Neural cell (in vitro differentiated cells): ENCODE results near the gene ADAMTSL2. TPM values are rescaled to one million over a fixed set of nuclear protein-coding genes. Genes with fewer than 3 reads are reported as not detected.

ENCODE experiments used
- H2AFZ ChIP-seq: fragments of 200-600, 300-800 bp; sonication (generic), shearing (Covaris generic); 2 replicates; pipeline ENCODE4 v1.6.0; 2014; ENCODE audit warnings: low read depth, mild to moderate bottlenecking, antibody characterized with exemption, low read length, moderate library complexity
- H3F3A ChIP-seq: fragments of 200-600 bp; shearing (Covaris generic); 2 replicates; pipeline ENCODE4 v1.6.1; 2016; ENCODE audit warnings: mild to moderate bottlenecking, moderate library complexity, mixed read lengths, antibody characterized with exemption, low read length; ENCODE audit not compliant: insufficient read depth, poor library complexity, severe bottlenecking
- H3K27ac ChIP-seq: fragments of 200-600, 300-800 bp; sonication (generic), shearing (Covaris generic); 2 replicates; pipeline ENCODE4 v1.5.1; 2014; ENCODE audit warnings: mild to moderate bottlenecking, low read length, moderate library complexity
- H3K27me3 ChIP-seq: fragments of 300-800, 200-600 bp; sonication (generic), shearing (Covaris generic); 2 replicates; pipeline ENCODE4 v1.6.0; 2014; ENCODE audit warnings: mild to moderate bottlenecking, low read depth, low read length, moderate library complexity; ENCODE audit not compliant: insufficient read depth
- H3K36me3 ChIP-seq: fragments of 300-800, 200-600 bp; sonication (generic), shearing (Covaris generic); 2 replicates; pipeline ENCODE4 v1.5.1; 2014; ENCODE audit warnings: mild to moderate bottlenecking, antibody characterized with exemption, low read length, moderate library complexity; ENCODE audit not compliant: insufficient read depth
- H3K4me2 ChIP-seq: fragments of 300-800, 200-600 bp; sonication (generic), shearing (Covaris generic); 2 replicates; pipeline ENCODE4 v1.6.0; 2014; ENCODE audit warnings: mild to moderate bottlenecking, low read length
- H3K4me3 ChIP-seq: fragments of 300-800, 200-600 bp; sonication (generic), shearing (Covaris generic); 2 replicates; pipeline ENCODE4 v1.5.1; 2014; ENCODE audit warnings: mild to moderate bottlenecking, low read length, moderate library complexity
- H3K79me2 ChIP-seq: fragments of 200-600 bp; shearing (Covaris generic); replicated peaks from 2 replicates; pipeline ENCODE4 v1.6.0; 2014; ENCODE audit warnings: mild to moderate bottlenecking, low read length, moderate library complexity; ENCODE audit not compliant: insufficient read depth
- H3K9ac ChIP-seq: fragments of 300-800, 200-600 bp; sonication (generic), shearing (Covaris generic); 2 replicates; pipeline ENCODE4 v1.6.1; 2016; ENCODE audit warnings: mild to moderate bottlenecking, low read length, mixed read lengths
- H3K9me2 ChIP-seq: fragments of 200-600 bp; shearing (Covaris generic); 2 replicates; pipeline ENCODE4 v1.6.1; 2016; ENCODE audit warnings: mild to moderate bottlenecking, low read length, mixed read lengths; ENCODE audit not compliant: insufficient read depth
- H3K9me3 ChIP-seq: fragments of 200-600, 300-800 bp; sonication (generic), shearing (Covaris generic); 2 replicates; pipeline ENCODE4 v1.6.1; 2016; ENCODE audit warnings: mild to moderate bottlenecking, mixed run types, low read length, moderate library complexity, mixed read lengths
- H4K20me1 ChIP-seq: fragments of 200-600 bp; shearing (Covaris generic); 2 replicates; pipeline ENCODE4 v1.6.1; 2016; ENCODE audit warnings: mild to moderate bottlenecking, mixed run types; ENCODE audit not compliant: insufficient read depth
- EP300 ChIP-seq: fragments of 450-650 bp; conservative IDR thresholded peaks from 2 replicates; pipeline ENCODE4 v1.6.1; 2014; ENCODE audit warnings: antibody characterized with exemption, mild to moderate bottlenecking, moderate library complexity; ENCODE audit not compliant: poor library complexity, severe bottlenecking
- EZH2 ChIP-seq: fragments of 200-600, 300-800 bp; shearing (Covaris generic), sonication (generic); IDR thresholded peaks from 2 replicates; pipeline ENCODE4 v1.6.1; 2014; ENCODE audit warnings: antibody characterized with exemption, low read length, borderline replicate concordance, mild to moderate bottlenecking; ENCODE audit not compliant: insufficient read depth, poor library complexity, severe bottlenecking
- MXI1 ChIP-seq: fragments of 450-650 bp; conservative IDR thresholded peaks from 2 replicates; pipeline ENCODE4 v1.6.1; 2014; ENCODE audit warnings: antibody characterized with exemption, mild to moderate bottlenecking; ENCODE audit not compliant: poor library complexity, severe bottlenecking
- POLR2AphosphoS5 ChIP-seq: IDR thresholded peaks from 2 replicates; pipeline ENCODE4 v1.6.1; 2012
- RAD21 ChIP-seq: fragments of 450-650 bp; conservative IDR thresholded peaks from 2 replicates; pipeline ENCODE4 v1.6.1; 2014; ENCODE audit warnings: antibody characterized with exemption, mild to moderate bottlenecking, moderate library complexity
- SMC3 ChIP-seq: fragments of 450-650 bp; conservative IDR thresholded peaks from 2 replicates; pipeline ENCODE4 v1.6.1; 2014; ENCODE audit warnings: antibody characterized with exemption, mild to moderate bottlenecking, moderate library complexity; ENCODE audit not compliant: poor library complexity
- TAF1 ChIP-seq: IDR thresholded peaks from 2 replicates; pipeline ENCODE4 v1.6.1; 2012; ENCODE audit warnings: low read depth
- polyA plus RNA-seq: library from polyadenylated mRNA; depleted of rRNA; stranded (reverse); fragments of >200 nt; gene quantifications from 2 replicates; pipeline ENCODE4 v1.2.3, GENCODE V29; 2014
- TF ChIP-seq, protein P1 (sequence below): IDR thresholded peaks from 2 replicates; pipeline ENCODE4 v1.6.1; 2012; ENCODE audit warnings: borderline replicate concordance
- TF ChIP-seq, protein P2 (sequence below): fragments of 450-650 bp; IDR thresholded peaks from 2 replicates; pipeline ENCODE4 v1.5.1; 2014; ENCODE audit warnings: antibody characterized with exemption, mild to moderate bottlenecking, moderate library complexity; ENCODE audit not compliant: poor library complexity, severe bottlenecking

The ADAMTSL2 gene
- polyA plus RNA-seq, 1 donor from 2014 or later, result 0.85 TPM

DNA sequence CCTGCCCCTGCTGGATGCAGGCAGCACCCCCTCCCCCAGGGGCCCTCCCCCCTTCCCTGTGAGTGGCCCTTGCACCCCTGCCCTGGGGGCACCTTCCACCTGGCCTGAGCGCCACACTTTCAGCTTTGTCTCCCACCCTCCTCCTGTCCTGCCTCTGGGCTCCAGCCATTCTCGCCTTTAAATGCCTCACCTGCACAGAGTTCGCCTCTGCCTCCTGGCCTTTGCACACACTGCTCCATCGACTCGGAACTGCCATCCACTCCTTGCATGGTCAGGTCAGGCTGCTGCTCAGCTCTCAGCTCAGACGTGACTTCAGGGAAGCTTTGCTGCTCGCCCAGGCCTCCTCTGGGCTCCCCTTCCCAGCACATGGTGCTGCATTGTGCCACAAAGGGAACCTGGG lies 64.5 kb downstream of the ADAMTSL2 start:
- TF ChIP-seq POLR2AphosphoS5, result no peak
- Histone ChIP-seq H3K4me2 (no peak overlapping the region), H3K9ac (no peak overlapping the region), H3K27ac (no peak overlapping the region), H3K79me2 (no peaks in the 10 kb centered on the region), H4K20me1 (no peaks in the 10 kb centered on the region), H3K9me3 (no peaks in the 10 kb centered on the region), H3K4me3 (no peak overlapping the region), H3K9me2 (no peaks in the 10 kb centered on the region), H2AFZ (no peak overlapping the region), H3F3A (no peaks in the 10 kb centered on the region), H3K27me3 (no peaks in the 10 kb centered on the region), H3K36me3 (no peaks in the 10 kb centered on the region)

DNA sequence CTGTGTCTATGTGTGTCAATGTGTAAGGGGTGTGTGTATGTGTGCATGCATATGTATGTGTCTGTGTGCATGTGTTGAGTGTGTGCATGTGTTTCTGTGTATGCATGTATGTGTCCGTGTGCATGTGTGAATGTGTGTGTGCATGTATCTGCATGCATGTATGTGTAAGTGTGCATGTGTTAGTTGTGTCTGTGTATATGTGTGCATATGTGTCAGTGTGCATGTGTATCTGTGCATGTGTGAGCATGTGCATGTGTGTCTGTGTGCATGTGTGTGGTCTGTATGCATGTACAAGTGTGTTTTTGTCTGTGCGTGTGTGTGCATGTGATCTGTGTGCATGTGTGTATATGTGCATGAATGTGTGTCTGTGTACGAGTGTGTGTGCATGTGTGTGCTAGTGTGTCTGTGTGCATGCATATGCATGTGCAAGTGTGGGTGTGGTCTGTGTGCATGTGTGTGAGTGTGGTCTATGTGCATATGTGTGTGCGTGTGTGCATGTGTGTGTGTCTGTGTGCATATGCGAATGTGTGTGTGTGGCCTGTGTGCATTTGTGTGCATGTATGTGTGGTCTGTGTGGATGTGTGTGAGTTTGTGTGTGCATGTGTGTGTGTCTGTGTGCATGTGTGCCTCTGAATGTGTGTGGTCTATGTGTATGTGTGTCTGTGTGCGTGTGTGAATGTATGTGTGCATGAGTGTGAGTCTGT lies 65.1 kb downstream of the ADAMTSL2 start:
- TF ChIP-seq TAF1 (no peak), POLR2AphosphoS5 (no peak), EP300 (no peak), RAD21 (no peak), SMC3 (no peak), MXI1 (no peak), EZH2 (no peak)
- TF ChIP-seq, protein P1, sequence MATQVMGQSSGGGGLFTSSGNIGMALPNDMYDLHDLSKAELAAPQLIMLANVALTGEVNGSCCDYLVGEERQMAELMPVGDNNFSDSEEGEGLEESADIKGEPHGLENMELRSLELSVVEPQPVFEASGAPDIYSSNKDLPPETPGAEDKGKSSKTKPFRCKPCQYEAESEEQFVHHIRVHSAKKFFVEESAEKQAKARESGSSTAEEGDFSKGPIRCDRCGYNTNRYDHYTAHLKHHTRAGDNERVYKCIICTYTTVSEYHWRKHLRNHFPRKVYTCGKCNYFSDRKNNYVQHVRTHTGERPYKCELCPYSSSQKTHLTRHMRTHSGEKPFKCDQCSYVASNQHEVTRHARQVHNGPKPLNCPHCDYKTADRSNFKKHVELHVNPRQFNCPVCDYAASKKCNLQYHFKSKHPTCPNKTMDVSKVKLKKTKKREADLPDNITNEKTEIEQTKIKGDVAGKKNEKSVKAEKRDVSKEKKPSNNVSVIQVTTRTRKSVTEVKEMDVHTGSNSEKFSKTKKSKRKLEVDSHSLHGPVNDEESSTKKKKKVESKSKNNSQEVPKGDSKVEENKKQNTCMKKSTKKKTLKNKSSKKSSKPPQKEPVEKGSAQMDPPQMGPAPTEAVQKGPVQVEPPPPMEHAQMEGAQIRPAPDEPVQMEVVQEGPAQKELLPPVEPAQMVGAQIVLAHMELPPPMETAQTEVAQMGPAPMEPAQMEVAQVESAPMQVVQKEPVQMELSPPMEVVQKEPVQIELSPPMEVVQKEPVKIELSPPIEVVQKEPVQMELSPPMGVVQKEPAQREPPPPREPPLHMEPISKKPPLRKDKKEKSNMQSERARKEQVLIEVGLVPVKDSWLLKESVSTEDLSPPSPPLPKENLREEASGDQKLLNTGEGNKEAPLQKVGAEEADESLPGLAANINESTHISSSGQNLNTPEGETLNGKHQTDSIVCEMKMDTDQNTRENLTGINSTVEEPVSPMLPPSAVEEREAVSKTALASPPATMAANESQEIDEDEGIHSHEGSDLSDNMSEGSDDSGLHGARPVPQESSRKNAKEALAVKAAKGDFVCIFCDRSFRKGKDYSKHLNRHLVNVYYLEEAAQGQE, result no peak
- TF ChIP-seq, protein P2, sequence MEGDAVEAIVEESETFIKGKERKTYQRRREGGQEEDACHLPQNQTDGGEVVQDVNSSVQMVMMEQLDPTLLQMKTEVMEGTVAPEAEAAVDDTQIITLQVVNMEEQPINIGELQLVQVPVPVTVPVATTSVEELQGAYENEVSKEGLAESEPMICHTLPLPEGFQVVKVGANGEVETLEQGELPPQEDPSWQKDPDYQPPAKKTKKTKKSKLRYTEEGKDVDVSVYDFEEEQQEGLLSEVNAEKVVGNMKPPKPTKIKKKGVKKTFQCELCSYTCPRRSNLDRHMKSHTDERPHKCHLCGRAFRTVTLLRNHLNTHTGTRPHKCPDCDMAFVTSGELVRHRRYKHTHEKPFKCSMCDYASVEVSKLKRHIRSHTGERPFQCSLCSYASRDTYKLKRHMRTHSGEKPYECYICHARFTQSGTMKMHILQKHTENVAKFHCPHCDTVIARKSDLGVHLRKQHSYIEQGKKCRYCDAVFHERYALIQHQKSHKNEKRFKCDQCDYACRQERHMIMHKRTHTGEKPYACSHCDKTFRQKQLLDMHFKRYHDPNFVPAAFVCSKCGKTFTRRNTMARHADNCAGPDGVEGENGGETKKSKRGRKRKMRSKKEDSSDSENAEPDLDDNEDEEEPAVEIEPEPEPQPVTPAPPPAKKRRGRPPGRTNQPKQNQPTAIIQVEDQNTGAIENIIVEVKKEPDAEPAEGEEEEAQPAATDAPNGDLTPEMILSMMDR, result no peak
- H3F3A ChIP-seq, result no peaks in the 10 kb centered on the region
- H3K9me2 ChIP-seq, result no peaks in the 10 kb centered on the region
- no peak overlapping the region for H3K4me3 ChIP-seq
- H2AFZ ChIP-seq, result no peak overlapping the region
- no peaks in the 10 kb centered on the region for H3K27me3 ChIP-seq
- no peaks in the 10 kb centered on the region for H3K36me3 ChIP-seq
- no peaks in the 10 kb centered on the region for H3K79me2 ChIP-seq
- H3K9me3 ChIP-seq, result no peaks in the 10 kb centered on the region
- no peak overlapping the region for H3K4me2 ChIP-seq
- no peak overlapping the region for H3K9ac ChIP-seq
- no peak overlapping the region for H3K27ac ChIP-seq
- no peaks in the 10 kb centered on the region for H4K20me1 ChIP-seq
